Esophagus muscularis mucosa (tissue), 4 donors: ENCODE measurements around the gene BORCS8. TPM values are rescaled to one million over a fixed set of nuclear protein-coding genes. Genes with fewer than 3 reads are reported as not detected.

ENCODE experiments used
- DNase-seq: peaks from one replicate; pipeline ENCODE4 v3.0.0-alpha.2; 2017; ENCODE audit errors: extremely low spot score
- H3K27ac ChIP-seq, 4 donors: fragments of 200-600 bp; sonication (generic); replicated peaks in 1 of 4; 1 replicate in 3 of 4; 2 replicates in 1 of 4; pipeline ENCODE4 v1.5.1; 2016 to 2019; ENCODE audit warnings: mild to moderate bottlenecking in 1 of 4
- H3K27me3 ChIP-seq, 4 donors: fragments of 200-600 bp; sonication (generic); one replicate each; pipeline versions ENCODE4 v1.5.1 to v1.6.0; 2016 to 2019
- H3K36me3 ChIP-seq, 4 donors: fragments of 200-600 bp; sonication (generic); one replicate each; pipeline ENCODE4 v1.5.1; 2016 to 2019
- H3K4me1 ChIP-seq, 4 donors: fragments of 200-600 bp; sonication (generic); one replicate each; pipeline ENCODE4 v1.5.1; 2016 to 2019
- H3K4me3 ChIP-seq, 4 donors: fragments of 200-600 bp; sonication (generic); 1 replicate in 2 of 4; 2 replicates in 2 of 4; pipeline ENCODE4 v1.5.1; 2016 to 2019; ENCODE audit warnings: mild to moderate bottlenecking in 4 of 4, moderate library complexity in 1 of 4
- H3K9me3 ChIP-seq, 4 donors: fragments of 200-600 bp; sonication (generic); 1 replicate in 3 of 4; 2 replicates in 1 of 4; pipeline ENCODE4 v1.5.1; 2016 to 2019
- EP300 ChIP-seq: sonication (generic); formaldehyde crosslinking; IDR thresholded peaks from one replicate; pipeline ENCODE4 v1.6.1; 2017; ENCODE audit warnings: antibody characterized with exemption
- POLR2A ChIP-seq: fragments of 450-650 bp; IDR thresholded peaks from one replicate; pipeline ENCODE4 v1.6.1; 2017; ENCODE audit warnings: antibody characterized with exemption, moderate library complexity, mild to moderate bottlenecking, low read depth
- POLR2AphosphoS5 ChIP-seq, 2 donors: sonication (generic); formaldehyde crosslinking; IDR thresholded peaks; one replicate each; pipeline ENCODE4 v1.6.1; 2017; ENCODE audit warnings: antibody characterized with exemption in 2 of 2
- WGBS: methylation state at CpG from one replicate; pipeline ENCODE4 v1.1.5; 2018; 5-methylcytosine and 5-hydroxymethylcytosine counted together
- intact Hi-C: fragments of 100-400 bp; cut with DNase I; formaldehyde crosslinking; loops from one replicate; pipeline ENCODE4 v1.15.1; 2023
- total RNA-seq, 4 donors: library from RNA; depleted of rRNA; stranded (reverse); fragments of >200 nt; gene quantifications; one replicate each; pipeline versions ENCODE4 v1.1.0 to v1.2.1, GENCODE V29; 2016
- TF ChIP-seq, protein P1 (sequence below), 3 experiments: fragments of 200-600 bp in 2 of 3; fragments of 450-650 bp in 1 of 3; sonication (generic) in 2 of 3; IDR thresholded peaks; one replicate each; pipeline ENCODE4 v1.5.1; 2017 to 2019; ENCODE audit warnings: antibody characterized with exemption in 3 of 3, mild to moderate bottlenecking in 2 of 3, moderate library complexity in 1 of 3

BORCS8 gene
- total RNA-seq, 4 donors from 2014 or later, result 10.8 to 16.1 (median 12.5) TPM

DNA sequence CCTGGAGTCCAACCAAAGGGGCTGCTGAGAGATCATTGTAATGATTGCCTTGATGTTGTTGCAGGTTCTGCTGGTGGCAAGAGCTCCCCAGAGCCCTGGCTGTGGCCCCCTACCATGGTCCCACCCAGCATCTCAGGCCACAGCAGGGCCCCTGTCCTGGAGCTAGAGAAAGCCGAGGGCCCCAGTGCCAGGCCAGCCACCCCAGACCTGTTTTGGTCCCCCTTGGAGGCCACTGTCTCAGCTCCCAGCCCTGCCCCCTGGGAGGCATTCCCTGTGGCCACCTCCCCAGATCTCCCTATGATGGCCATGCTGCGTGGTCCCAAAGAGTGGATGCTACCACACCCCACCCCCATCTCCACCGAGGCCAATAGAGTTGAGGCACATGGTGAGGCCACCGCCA, 35.3 kb upstream of the BORCS8 start:
- intact Hi-C loops, result no loop called here

DNA sequence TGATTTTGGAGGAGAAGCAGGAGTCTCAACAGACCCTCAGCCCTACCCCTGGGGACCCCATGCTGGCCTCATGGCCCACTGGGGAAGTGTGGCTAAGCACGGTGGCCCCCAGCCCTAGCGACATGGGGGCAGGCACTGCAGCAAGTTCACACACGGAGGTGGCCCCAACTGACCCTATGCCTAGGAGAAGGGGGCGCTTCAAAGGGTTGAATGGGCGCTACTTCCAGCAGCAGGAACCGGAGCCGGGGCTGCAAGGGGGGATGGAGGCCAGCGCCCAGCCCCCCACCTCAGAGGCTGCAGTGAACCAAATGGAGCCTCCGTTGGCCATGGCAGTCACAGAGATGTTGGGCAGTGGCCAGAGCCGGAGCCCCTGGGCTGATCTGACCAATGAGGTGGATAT, 34.7 kb upstream of the BORCS8 start:
- peaks cover 0 to 64% (median 28%) of the 10 kb centered on the region in 4 donors for H3K27me3 ChIP-seq
- intact Hi-C loops, result no loop called here

More for the DNA sequence above, 35.3 kb upstream of the BORCS8 start:
- TF ChIP-seq EP300, result no peak
- TF ChIP-seq, protein P1, sequence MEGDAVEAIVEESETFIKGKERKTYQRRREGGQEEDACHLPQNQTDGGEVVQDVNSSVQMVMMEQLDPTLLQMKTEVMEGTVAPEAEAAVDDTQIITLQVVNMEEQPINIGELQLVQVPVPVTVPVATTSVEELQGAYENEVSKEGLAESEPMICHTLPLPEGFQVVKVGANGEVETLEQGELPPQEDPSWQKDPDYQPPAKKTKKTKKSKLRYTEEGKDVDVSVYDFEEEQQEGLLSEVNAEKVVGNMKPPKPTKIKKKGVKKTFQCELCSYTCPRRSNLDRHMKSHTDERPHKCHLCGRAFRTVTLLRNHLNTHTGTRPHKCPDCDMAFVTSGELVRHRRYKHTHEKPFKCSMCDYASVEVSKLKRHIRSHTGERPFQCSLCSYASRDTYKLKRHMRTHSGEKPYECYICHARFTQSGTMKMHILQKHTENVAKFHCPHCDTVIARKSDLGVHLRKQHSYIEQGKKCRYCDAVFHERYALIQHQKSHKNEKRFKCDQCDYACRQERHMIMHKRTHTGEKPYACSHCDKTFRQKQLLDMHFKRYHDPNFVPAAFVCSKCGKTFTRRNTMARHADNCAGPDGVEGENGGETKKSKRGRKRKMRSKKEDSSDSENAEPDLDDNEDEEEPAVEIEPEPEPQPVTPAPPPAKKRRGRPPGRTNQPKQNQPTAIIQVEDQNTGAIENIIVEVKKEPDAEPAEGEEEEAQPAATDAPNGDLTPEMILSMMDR (IDR thresholded peaks at IDR 0.05), result no peak
- TF ChIP-seq POLR2A, result no peak
- TF ChIP-seq POLR2AphosphoS5 (IDR thresholded peaks at IDR 0.05), result no peak
- no peak for DNase-seq
- Histone ChIP-seq H3K36me3 (no peaks in the 10 kb centered on the region), H3K9me3 (no peaks in the 10 kb centered on the region), H3K27ac (no peak overlapping the region), H3K27me3 (peaks cover 0 to 62% (median 28%) of the 10 kb centered on the region in 4 donors), H3K4me3 (no peak overlapping the region), H3K4me1 (peaks cover 4 to 12% (median 10%) of the 10 kb centered on the region in 4 donors)
- WGBS, result 70% methylated on average over 3 of the region's 4 CpGs

DNA sequence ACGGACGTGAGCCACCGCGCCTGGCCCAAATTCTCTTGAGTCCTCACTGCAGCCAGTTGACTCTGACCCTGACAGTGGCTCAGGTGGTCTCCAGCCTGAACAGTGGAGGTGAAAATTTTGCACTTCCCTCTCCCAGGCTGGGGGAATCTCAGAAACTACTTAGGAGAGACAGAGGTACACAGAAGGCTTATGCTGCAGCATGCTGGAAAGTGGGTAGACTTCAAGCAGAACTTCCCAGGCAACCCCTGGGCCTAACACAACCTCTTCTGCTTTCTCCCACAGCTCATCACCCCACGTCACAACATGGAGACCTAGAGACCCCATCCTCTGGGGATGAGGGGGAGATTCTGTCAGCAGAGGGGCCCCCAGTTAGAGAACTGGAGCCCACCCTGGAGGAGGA, 34.3 kb upstream of the BORCS8 start:
- no peak overlapping the region for H3K27ac ChIP-seq
- no peak for DNase-seq
- H3K27me3 ChIP-seq, result peaks cover 0 to 69% (median 28%) of the 10 kb centered on the region in 4 donors
- intact Hi-C loops, result no loop called here
- WGBS, result 80% methylated on average over 5 of the region's 5 CpGs
- TF ChIP-seq POLR2AphosphoS5 (IDR thresholded peaks at IDR 0.05) (no peak), EP300 (no peak)
- TF ChIP-seq, protein P1 (IDR thresholded peaks at IDR 0.05), result no peak
- H3K4me3 ChIP-seq, result no peak overlapping the region
- H3K36me3 ChIP-seq, result no peaks in the 10 kb centered on the region
- H3K9me3 ChIP-seq, result no peaks in the 10 kb centered on the region
- H3K4me1 ChIP-seq, result peaks cover 4 to 12% (median 10%) of the 10 kb centered on the region in 4 donors

More for the DNA sequence above, 34.7 kb upstream of the BORCS8 start:
- Histone ChIP-seq H3K4me1 (peaks cover 4 to 12% (median 10%) of the 10 kb centered on the region in 4 donors), H3K9me3 (no peaks in the 10 kb centered on the region), H3K36me3 (no peaks in the 10 kb centered on the region), H3K27ac (no peak overlapping the region), H3K4me3 (no peak overlapping the region)
- TF ChIP-seq EP300 (no peak), POLR2A (no peak), POLR2AphosphoS5 (IDR thresholded peaks at IDR 0.05) (no peak)
- TF ChIP-seq, protein P1 (IDR thresholded peaks at IDR 0.05), result no peak
- DNase-seq, result no peak
- 52% methylated on average over 7 of the region's 10 CpGs for WGBS

DNA sequence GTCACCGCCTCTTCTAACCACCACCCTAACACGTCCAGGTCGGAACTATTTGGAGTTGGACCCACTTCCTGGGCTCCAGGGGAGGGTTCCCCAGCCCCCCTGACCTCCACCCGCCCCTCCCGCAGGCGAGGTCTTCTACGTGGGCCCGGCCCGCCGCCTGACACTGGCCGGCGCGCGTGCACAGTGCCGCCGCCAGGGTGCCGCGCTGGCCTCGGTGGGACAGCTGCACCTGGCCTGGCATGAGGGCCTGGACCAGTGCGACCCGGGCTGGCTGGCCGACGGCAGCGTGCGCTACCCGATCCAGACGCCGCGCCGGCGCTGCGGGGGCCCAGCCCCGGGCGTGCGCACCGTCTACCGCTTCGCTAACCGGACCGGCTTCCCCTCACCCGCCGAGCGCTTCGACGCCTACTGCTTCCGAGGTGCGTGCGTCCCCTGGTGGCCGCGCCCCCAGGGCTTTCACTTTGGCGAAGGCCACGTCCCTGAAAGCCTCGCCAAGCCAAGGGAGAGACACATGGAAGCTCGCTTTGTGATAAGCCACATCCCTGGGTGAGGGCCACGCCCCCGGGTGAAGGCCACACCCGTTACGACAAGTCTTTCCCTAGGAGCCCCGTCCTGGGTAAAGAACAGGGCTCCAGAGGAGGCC, 33.0 kb upstream of the BORCS8 start:
- TF ChIP-seq, protein P1 (IDR thresholded peaks at IDR 0.05), result peak; percentile 41 to 59 (median 50)
- no peak for TF ChIP-seq EP300
- TF ChIP-seq POLR2A, result no peak
- H3K27me3 ChIP-seq, result peaks cover 0 to 76% (median 28%) of the 10 kb centered on the region in 4 donors
- peak overlapping the region; percentile 37 to 56 (median 46) for H3K4me3 ChIP-seq
- H3K27ac ChIP-seq, result no peak overlapping the region
- H3K36me3 ChIP-seq, result no peaks in the 10 kb centered on the region
- H3K4me1 ChIP-seq, result peaks cover 4 to 12% (median 10%) of the 10 kb centered on the region in 4 donors
- H3K9me3 ChIP-seq, result no peaks in the 10 kb centered on the region
- intact Hi-C loops, result loop anchor here (2.0 kb wide), 1 partner anchor 78 kb away; no protein-coding TSS in a partner anchor
- WGBS, result 3% methylated on average over 37 of the region's 59 CpGs
- DNase-seq, result no peak
